ENCODE measurements around the gene RPS2. TPM values are rescaled to one million over a fixed set of nuclear protein-coding genes. Genes with fewer than 3 reads are reported as not detected.

Gene RPS2
- total and polyA plus RNA-seq, 2 donors from 2014 or later: 1,550 to 2,018 TPM

GRCh38 chr16:1975432-1976215, 11.0 kb upstream of the RPS2 start:
- H3K36me3 ChIP-seq (ENCODE audit: control insufficient read depth in 2 of 3, insufficient read depth in 3 of 3, low read length in 3 of 3): peaks cover 0 to 21% (median 13%) of the 10 kb centered on the region in 3 donors
- peak in 1 of 5 donors; percentile 75 for DNase-seq
- no peaks in the 10 kb centered on the region for H3K9me3 ChIP-seq (ENCODE audit: control insufficient read depth in 2 of 3, insufficient read depth in 1 of 3, low read length in 3 of 3)
- peaks cover 9% of the 10 kb centered on the region for H3K27me3 ChIP-seq (ENCODE audit: control insufficient read depth, insufficient read depth, low read length)
- FAIRE-seq: no peak
- peaks cover 0 to 13% (median 4%) of the 10 kb centered on the region in 3 donors for H3K4me1 ChIP-seq (ENCODE audit: control insufficient read depth in 2 of 3, insufficient read depth in 2 of 3, low read depth in 1 of 3, low read length in 3 of 3)
- no peak overlapping the region for H3K27ac ChIP-seq (ENCODE audit: low read depth in 2 of 2, low read length in 2 of 2)
- H3K4me3 ChIP-seq (ENCODE audit: low read length in 3 of 3): no peak overlapping the region
- TF ChIP-seq, protein P1, sequence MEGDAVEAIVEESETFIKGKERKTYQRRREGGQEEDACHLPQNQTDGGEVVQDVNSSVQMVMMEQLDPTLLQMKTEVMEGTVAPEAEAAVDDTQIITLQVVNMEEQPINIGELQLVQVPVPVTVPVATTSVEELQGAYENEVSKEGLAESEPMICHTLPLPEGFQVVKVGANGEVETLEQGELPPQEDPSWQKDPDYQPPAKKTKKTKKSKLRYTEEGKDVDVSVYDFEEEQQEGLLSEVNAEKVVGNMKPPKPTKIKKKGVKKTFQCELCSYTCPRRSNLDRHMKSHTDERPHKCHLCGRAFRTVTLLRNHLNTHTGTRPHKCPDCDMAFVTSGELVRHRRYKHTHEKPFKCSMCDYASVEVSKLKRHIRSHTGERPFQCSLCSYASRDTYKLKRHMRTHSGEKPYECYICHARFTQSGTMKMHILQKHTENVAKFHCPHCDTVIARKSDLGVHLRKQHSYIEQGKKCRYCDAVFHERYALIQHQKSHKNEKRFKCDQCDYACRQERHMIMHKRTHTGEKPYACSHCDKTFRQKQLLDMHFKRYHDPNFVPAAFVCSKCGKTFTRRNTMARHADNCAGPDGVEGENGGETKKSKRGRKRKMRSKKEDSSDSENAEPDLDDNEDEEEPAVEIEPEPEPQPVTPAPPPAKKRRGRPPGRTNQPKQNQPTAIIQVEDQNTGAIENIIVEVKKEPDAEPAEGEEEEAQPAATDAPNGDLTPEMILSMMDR (IDR thresholded peaks at IDR 0.05; ENCODE audit: borderline replicate concordance, extremely low read depth, insufficient read depth): no peak
- no peak overlapping the region for H3K9ac ChIP-seq (ENCODE audit: low read length in 3 of 3)
- intact Hi-C loops (cut with DNase I): no loop called here

DNA sequence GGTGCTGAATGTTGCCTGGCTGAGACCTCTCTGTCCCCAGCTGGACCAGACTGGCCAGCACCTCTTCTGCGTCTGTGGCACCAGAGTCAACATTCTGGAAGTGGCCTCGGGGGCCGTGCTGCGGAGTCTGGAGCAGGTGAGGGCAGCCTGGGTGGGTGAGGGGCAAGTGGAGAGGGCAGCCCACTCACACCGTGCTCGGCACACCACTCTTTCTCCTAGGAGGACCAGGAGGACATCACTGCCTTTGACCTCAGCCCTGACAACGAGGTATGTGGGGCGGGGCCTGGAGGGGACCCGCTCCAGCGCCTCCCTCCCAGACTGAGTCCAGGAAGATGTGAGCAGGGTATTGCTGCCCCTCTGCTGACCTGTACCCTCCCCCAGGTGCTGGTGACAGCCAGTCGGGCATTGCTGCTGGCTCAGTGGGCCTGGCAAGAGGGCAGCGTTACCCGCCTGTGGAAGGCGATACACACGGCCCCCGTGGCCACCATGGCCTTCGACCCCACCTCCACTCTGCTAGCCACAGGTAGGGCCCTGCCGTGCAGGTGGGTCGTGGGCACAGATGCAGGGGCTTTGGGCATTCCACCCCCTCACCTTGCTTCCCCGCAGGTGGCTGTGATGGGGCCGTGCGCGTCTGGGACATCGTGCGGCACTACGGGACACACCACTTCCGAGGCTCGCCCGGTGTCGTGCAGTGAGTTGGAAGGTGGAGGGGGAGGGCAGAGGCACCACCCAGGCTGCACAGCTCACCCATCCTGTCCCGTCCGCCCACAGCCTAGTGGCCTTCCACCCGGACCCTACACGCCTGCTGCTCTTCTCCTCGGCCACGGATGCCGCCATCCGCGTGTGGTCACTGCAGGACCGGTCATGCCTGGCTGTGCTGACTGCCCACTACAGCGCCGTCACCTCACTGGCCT, 9.8 kb upstream of the RPS2 start:
- FAIRE-seq: no peak
- no peaks in the 10 kb centered on the region for H3K9me3 ChIP-seq (ENCODE audit: control insufficient read depth in 2 of 3, insufficient read depth in 1 of 3, low read length in 3 of 3)
- no peak overlapping the region for H3K27ac ChIP-seq (ENCODE audit: low read depth in 2 of 2, low read length in 2 of 2)
- TF ChIP-seq, protein P1 (IDR thresholded peaks at IDR 0.05; ENCODE audit: borderline replicate concordance, extremely low read depth, insufficient read depth): no peak
- H3K4me3 ChIP-seq (ENCODE audit: low read length in 3 of 3): no peak overlapping the region
- no peak overlapping the region for H3K9ac ChIP-seq (ENCODE audit: low read length in 3 of 3)
- peaks cover 0 to 21% (median 13%) of the 10 kb centered on the region in 3 donors for H3K36me3 ChIP-seq (ENCODE audit: control insufficient read depth in 2 of 3, insufficient read depth in 3 of 3, low read length in 3 of 3)
- no peaks in the 10 kb centered on the region for H3K27me3 ChIP-seq (ENCODE audit: control insufficient read depth, insufficient read depth, low read length)
- peak in 1 of 5 donors; percentile 78 for DNase-seq
- intact Hi-C loops (cut with DNase I): no loop called here
- H3K4me1 ChIP-seq (ENCODE audit: control insufficient read depth in 2 of 3, insufficient read depth in 2 of 3, low read depth in 1 of 3, low read length in 3 of 3): peaks cover 0 to 11% (median 4%) of the 10 kb centered on the region in 3 donors

GRCh38 chr16:1973461-1974156, 9.0 kb upstream of the RPS2 start:
- H3K9me3 ChIP-seq (ENCODE audit: control insufficient read depth in 2 of 3, insufficient read depth in 1 of 3, low read length in 3 of 3): no peaks in the 10 kb centered on the region
- TF ChIP-seq, protein P1 (IDR thresholded peaks at IDR 0.05; ENCODE audit: borderline replicate concordance, extremely low read depth, insufficient read depth): no peak
- intact Hi-C loops (cut with DNase I): no loop called here
- H3K27ac ChIP-seq (ENCODE audit: low read depth in 2 of 2, low read length in 2 of 2): no peak overlapping the region
- FAIRE-seq (no peak), DNase-seq (peak in 1 of 5 donors; percentile 66)
- no peaks in the 10 kb centered on the region for H3K27me3 ChIP-seq (ENCODE audit: control insufficient read depth, insufficient read depth, low read length)
- H3K9ac ChIP-seq (ENCODE audit: low read length in 3 of 3): no peak overlapping the region
- H3K36me3 ChIP-seq (ENCODE audit: control insufficient read depth in 2 of 3, insufficient read depth in 3 of 3, low read length in 3 of 3): peaks cover 0 to 21% (median 13%) of the 10 kb centered on the region in 3 donors
- peaks cover 0 to 11% (median 4%) of the 10 kb centered on the region in 3 donors for H3K4me1 ChIP-seq (ENCODE audit: control insufficient read depth in 2 of 3, insufficient read depth in 2 of 3, low read depth in 1 of 3, low read length in 3 of 3)
- H3K4me3 ChIP-seq (ENCODE audit: low read length in 3 of 3): no peak overlapping the region

Data from kidney (tissue), 14 donors.